ENCODE data around the gene FSCN2.
"Not testable (repeated sequence)": the region's sequence is repeated elsewhere in the genome, so short reads cannot be mapped to it uniquely, and the experiment has no call there.

The FSCN2 gene

DNA sequence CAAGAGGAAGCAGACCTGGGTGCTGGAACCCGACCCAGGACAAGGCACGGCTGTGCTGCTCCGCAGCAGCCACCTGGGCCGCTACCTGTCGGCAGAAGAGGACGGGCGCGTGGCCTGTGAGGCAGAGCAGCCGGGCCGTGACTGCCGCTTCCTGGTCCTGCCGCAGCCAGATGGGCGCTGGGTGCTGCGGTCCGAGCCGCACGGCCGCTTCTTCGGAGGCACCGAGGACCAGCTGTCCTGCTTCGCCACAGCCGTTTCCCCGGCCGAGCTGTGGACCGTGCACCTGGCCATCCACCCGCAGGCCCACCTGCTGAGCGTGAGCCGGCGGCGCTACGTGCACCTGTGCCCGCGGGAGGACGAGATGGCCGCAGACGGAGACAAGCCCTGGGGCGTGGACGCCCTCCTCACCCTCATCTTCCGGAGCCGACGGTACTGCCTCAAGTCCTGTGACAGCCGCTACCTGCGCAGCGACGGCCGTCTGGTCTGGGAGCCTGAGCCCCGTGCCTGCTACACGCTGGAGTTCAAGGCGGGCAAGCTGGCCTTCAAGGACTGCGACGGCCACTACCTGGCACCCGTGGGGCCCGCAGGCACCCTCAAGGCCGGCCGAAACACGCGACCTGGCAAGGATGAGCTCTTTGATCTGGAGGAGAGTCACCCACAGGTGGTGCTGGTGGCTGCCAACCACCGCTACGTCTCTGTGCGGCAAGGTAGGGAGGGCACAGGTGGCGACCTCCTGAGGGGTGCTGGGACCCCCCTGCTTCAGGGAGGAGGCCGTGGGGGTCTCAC lies 667 bp downstream of the FSCN2 start:
- no peak for DNase-seq

DNA sequence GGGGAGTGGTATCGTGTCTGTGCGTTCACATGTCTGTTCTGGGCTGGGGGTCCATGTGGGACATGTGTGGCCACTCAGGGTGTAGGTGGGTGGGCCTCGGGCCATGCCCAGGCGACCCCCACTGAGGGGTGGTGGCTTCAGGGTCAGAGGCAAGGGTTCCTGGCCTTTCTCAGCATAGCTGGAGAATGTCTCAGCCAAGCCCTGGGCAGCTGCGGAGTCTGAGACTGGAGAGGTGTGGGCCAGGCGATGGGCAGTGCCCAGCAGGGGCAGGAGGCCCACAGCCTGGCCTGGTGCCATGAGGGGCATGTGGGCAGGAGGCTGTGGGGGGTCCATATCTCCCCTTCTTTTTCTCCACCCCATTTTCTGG lies 1.2 kb downstream of the FSCN2 start:
- DNase-seq, result no peak

DNA sequence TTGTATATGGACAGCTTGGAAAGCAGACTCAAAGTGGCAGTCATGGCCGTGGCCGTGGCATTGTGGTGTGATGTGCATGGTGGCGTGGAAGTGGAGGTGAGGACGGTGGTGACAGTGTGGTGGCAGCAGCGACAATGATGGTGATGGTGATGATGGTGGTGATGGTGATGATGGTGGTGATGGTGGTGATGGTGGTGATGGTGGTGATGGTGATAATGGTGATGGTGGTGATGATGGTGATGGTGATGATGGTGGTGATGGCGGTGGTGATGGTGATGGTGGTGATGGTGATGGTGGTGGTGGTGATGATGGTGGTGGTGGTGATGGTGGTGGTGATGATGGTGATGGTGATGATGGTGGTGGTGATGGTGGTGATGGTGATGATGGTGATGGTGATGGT lies 2.8 kb downstream of the FSCN2 start:
- not testable (repeated sequence) for DNase-seq

DNA sequence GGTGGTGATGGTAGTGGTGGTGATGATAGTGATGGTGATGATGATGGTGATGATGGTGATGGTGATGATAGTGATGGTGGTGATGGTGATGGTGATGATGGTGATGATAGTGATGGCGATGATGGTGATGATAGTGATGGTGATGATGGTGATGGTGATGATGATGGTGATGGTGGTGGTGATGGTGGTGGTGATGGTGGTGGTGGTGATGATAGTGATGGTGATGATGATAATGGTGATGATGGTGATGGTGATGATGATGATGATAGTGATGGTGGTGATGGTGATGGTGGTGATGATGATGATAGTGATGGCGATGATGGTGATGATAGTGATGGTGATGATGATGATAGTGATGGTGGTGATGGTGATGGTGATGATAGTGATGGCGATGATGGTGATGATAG lies 3.8 kb downstream of the FSCN2 start:
- DNase-seq, result not testable (repeated sequence)

GRCh38 chr17:81532490-81533287 lies 4.5 kb downstream of the FSCN2 start:
- DNase-seq, result no peak

DNA sequence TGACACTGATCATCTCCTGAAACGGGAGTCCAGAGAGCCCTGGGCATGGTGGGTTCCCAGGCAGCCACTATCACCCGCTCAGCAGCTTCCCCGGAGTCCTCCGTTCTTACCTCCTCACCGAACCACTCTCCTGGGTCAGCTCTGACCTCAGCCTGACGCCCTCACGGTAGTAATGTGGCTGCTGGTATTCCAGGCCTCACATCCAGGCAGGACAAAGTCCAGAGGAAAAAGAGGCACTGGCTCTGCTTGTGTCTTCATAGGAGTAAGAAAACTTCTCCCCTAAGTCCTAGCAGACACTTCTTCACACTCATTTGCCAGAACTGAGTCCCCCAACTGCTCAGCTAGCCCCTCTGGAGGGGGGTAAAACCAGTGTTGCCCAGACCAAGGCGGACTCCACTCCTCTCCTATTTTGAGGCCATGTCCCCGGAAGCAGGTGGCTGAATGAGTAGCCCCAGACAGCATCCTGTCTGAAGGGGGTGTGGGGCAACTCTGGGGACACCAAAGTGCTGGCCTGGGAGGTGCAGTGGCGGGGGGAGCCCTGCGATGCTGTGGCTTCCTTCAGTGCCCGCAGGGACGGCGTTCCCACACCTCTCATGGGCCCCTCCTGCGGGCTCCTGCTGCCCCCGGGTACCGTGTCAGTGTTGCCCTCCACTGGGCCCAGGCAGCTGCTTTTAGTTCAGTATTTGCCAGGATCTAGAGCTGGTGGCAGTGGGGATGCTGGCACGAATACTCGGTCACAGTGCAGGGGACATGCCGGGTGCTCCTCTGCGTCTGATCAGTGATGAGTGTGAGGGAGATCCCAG lies 5.4 kb downstream of the FSCN2 start:
- no peak for DNase-seq

DNA sequence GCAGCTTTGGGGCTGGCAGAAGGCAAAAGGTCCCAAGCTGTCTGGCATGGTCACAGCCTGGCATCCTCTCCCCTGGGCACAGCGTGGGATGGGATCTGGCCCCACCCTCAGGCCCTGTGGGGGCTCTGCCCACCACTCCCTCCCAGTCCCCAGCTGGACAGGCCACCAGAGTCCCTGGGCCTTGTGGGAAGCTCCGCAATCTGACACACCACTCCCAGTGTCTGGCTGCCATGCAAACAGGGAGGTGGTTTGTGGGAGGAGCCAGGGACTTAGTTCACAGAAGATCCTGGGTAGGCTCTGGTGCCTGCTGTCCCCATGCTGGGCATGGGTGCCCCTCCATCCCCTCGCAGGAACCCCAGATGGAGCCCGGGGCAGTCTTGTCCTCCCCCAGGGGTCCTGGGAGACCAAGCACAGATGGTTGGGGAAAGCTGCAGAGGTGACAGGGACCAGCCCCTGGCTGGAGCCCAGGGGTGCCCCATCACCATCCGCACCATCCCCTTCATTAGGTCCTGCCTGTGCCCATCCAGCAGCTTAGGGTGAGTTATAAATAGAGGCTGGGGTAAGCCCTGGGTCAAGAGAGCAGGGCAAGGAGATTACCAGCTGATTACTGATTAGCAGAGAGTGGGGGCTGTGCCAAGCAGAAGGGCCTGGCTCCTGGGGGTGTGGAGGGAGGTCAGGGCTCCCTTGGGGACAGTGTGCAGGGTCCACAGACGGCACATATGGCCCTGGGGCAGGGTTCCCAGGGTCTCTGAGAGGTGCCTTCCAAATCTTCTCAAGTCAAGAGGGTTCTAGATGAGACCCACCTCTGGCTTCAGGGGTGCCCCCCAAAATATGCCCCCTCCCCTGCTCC lies 6.2 kb downstream of the FSCN2 start:
- DNase-seq, result no peak

- no peak for DNase-seq
Measured at GRCh38 chr17:81535007-81535328, 6.8 kb downstream of the FSCN2 start.

GRCh38 chr17:81535480-81536298 lies 7.5 kb downstream of the FSCN2 start:
- DNase-seq, result no peak

- DNase-seq, result no peak
Measured at GRCh38 chr17:81536299-81537290, 8.4 kb downstream of the FSCN2 start.

- peak; percentile 54 for DNase-seq
Measured at GRCh38 chr17:81537343-81537855, 9.2 kb downstream of the FSCN2 start.

GRCh38 chr17:81537856-81538555 lies 9.8 kb downstream of the FSCN2 start:
- peak; percentile 60 for DNase-seq

DNA sequence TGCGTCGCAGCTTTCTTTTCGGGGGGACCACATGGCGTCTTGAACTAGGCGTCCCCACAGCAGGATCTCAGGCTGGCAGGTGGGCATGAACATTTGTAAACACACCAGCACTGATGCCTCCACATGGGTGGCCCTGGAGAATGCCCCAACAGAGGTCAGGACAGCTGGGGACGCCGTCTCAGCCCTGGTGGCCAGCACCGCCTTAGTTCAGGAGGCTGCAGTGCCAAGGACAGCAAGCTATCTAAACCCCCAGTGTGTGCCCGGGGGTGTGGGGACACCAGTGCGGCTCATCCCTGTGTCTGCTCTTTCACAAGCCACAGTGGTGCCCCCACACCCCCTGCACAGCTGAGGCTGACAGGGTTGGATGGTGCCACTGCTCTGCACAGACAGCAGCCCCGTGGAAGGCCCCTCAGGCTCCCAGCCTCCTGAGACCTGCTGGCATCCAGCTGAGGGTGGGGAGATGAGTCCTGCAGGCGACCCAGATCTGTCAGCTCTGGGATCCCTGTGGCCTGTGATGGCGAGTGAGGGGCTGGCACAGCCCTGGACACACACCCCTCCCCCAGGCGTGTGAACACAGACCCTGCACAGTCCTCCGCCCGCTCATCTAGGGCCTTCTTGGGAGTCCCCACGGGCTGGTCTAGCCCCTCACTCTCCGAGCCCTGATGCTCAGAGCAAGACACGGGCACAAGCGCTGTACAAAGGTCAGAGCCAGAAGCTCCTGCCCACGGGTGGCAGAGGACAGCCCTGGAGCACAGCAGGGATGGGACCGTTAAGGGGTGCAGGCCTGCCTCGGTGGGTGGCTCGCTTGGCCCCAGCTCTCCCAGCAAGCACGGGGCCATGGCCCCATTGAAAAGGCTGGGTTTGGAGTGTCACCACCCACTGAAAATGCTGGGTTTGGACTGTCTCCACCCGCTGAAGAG lies 10.7 kb downstream of the FSCN2 start:
- no peak for DNase-seq

- no peak for DNase-seq
Measured at GRCh38 chr17:81539571-81539900, 11.4 kb downstream of the FSCN2 start.

DNA sequence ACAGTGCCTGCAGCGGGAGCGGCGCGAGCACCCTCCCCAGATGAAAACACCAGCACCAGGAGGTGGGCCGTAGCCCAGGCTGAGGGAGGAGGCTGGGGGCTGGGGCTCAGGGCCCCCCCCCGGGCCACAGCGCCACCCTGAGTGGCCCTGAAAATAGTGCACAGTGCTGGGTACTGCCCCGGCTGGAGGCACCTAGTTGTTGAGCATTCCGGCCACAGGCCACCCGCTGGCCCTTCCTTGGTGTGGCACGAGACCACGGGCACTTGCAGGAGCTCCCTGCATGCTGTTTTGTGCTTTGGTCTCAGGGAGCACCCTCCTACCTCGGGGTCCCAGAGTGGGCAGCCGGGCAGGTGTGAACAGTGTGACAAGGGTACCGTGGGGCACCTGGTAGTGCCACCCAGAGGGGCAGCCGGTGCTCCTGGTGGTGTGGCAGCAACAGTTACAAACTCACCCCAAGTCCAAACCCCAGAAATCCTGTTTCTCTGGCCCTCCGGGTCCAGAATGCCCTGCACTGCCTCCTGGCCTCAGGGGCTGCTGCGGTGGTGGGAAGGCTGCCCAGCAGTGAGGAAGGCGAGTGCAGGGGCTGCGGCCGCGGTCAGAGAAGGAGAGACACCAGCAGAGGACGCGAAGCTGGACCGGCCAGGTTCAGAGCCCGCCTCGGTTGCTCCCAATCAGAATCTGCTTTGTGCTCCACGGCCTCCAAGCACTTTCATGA lies 11.9 kb downstream of the FSCN2 start:
- no peak for DNase-seq

- DNase-seq, result no peak
Measured at GRCh38 chr17:81540676-81541027, 12.5 kb downstream of the FSCN2 start.

DNA sequence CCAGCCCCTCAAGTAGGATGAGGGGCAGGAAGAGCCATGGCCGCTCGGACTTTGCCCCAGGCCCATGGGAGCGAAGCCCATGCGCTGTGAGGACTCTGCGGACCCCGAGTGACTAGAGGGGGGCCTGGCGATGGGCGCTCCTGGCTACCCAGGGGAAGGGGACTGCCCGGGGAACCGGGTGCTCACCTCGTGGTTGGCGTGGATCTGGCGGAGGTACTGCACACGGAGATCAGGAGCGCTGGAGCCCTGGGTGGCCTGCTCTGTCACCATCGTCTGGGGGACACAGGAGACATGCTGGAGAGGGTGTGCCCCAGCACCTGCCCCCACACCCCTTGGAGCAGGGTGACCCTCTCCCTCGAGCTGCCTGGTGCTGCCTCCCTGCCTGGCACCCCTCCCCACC lies 12.9 kb downstream of the FSCN2 start:
- DNase-seq, result no peak
